WTC11 (cell line): ENCODE results near the gene LDLR. TPM values are rescaled to one million over a fixed set of nuclear protein-coding genes. Genes with fewer than 3 reads are reported as not detected.

Experiments used
- ATAC-seq: fragments of 200-7000 bp; cut with Tn5 transposase; 2 replicates; pipeline ENCODE4 v1.10.0; 2021; ENCODE audit warnings: mild to moderate bottlenecking, moderate library complexity
- CTCF ChIA-PET: fragments of 300-600 bp; sonication (Branson Sonifier 250); formaldehyde crosslinking; loops from one replicate; lab custom pipeline; 2021; ENCODE audit warnings: antibody characterized with exemption; lab: Charles Lee
- POLR2A ChIA-PET: fragments of 350-600 bp; sonication (Branson Sonifier 250); formaldehyde crosslinking; loops from one replicate; lab custom pipeline; 2021; ENCODE audit warnings: antibody characterized with exemption; lab: Charles Lee
- DNase-seq: peaks from one replicate; pipeline ENCODE4 v3.0.0; 2021; ENCODE audit warnings: low spot score
- H3K27ac Mint-ChIP-seq: 2 replicates; pipeline ENCODE4 v1.8.0; 2021; ENCODE audit warnings: mixed read lengths
- H3K27me3 Mint-ChIP-seq: 2 replicates; pipeline ENCODE4 v1.8.0; 2021; ENCODE audit warnings: low read depth, mild to moderate bottlenecking, moderate library complexity, mixed read lengths
- H3K36me3 Mint-ChIP-seq: 2 replicates; pipeline ENCODE4 v1.8.0; 2021; ENCODE audit warnings: mixed read lengths
- H3K4me1 Mint-ChIP-seq: 2 replicates; pipeline ENCODE4 v1.8.0; 2022; ENCODE audit warnings: mixed read lengths
- H3K4me3 Mint-ChIP-seq: 2 replicates; pipeline ENCODE4 v1.8.0; 2021; ENCODE audit warnings: mild to moderate bottlenecking, moderate library complexity, mixed read lengths
- H3K9me3 Mint-ChIP-seq: 2 replicates; pipeline ENCODE4 v1.8.0; 2021; ENCODE audit warnings: mixed read lengths
- CBFB ChIP-seq: sonication (generic); formaldehyde crosslinking; IDR thresholded peaks from 2 replicates; pipeline ENCODE4 v1.8.1; 2022; ENCODE audit warnings: mild to moderate bottlenecking, low read depth, missing genetic modification reagents
- CREB1 ChIP-seq: sonication (generic); formaldehyde crosslinking; IDR thresholded peaks from 2 replicates; pipeline ENCODE4 v1.8.0; 2023; ENCODE audit warnings: mild to moderate bottlenecking, missing genetic modification reagents
- CREM ChIP-seq: sonication (generic); formaldehyde crosslinking; IDR thresholded peaks from 2 replicates; pipeline ENCODE4 v1.8.1; 2022; ENCODE audit warnings: mild to moderate bottlenecking, missing genetic modification reagents, moderate library complexity
- EMX1 ChIP-seq: fragments of 250-450 bp; sonication (Bioruptor Pico); IDR thresholded peaks from 2 replicates; pipeline ENCODE4 v1.8.0; 2021; ENCODE audit warnings: mild to moderate bottlenecking
- ETV6 ChIP-seq: sonication (generic); formaldehyde crosslinking; IDR thresholded peaks from 2 replicates; pipeline ENCODE4 v1.8.1; 2022; ENCODE audit warnings: mild to moderate bottlenecking, missing genetic modification reagents
- FOXP1 ChIP-seq: sonication (generic); formaldehyde crosslinking; IDR thresholded peaks from 2 replicates; pipeline ENCODE4 v1.8.0; 2022; ENCODE audit warnings: missing genetic modification reagents, mild to moderate bottlenecking, moderate library complexity, borderline replicate concordance
- FOXP4 ChIP-seq: sonication (generic); formaldehyde crosslinking; IDR thresholded peaks from 2 replicates; pipeline ENCODE4 v1.8.0; 2022; ENCODE audit warnings: mild to moderate bottlenecking, missing genetic modification reagents
- JUN ChIP-seq: sonication (generic); formaldehyde crosslinking; IDR thresholded peaks from 2 replicates; pipeline ENCODE4 v1.8.0; 2023; ENCODE audit warnings: mild to moderate bottlenecking, missing genetic modification reagents
- NFE2L1 ChIP-seq: sonication (generic); formaldehyde crosslinking; IDR thresholded peaks from 2 replicates; pipeline ENCODE4 v1.8.1; 2023; ENCODE audit warnings: missing genetic modification reagents
- NR2C2 ChIP-seq: sonication (generic); formaldehyde crosslinking; IDR thresholded peaks from 2 replicates; pipeline ENCODE4 v1.8.0; 2022; ENCODE audit warnings: mild to moderate bottlenecking, missing genetic modification reagents
- OVOL2 ChIP-seq: fragments of 250-450 bp; sonication (Bioruptor Pico); IDR thresholded peaks from 2 replicates; pipeline ENCODE4 v1.9.0; 2021; ENCODE audit warnings: mild to moderate bottlenecking, borderline replicate concordance
- PREB ChIP-seq: sonication (generic); formaldehyde crosslinking; IDR thresholded peaks from 2 replicates; pipeline ENCODE4 v1.8.1; 2022; ENCODE audit warnings: mild to moderate bottlenecking, missing genetic modification reagents, moderate library complexity, borderline replicate concordance
- RORB ChIP-seq: fragments of 250-450 bp; sonication (Bioruptor Pico); IDR thresholded peaks from 2 replicates; pipeline ENCODE4 v1.9.0; 2021; ENCODE audit warnings: mild to moderate bottlenecking
- SMAD4 ChIP-seq: sonication (generic); formaldehyde crosslinking; IDR thresholded peaks from 2 replicates; pipeline ENCODE4 v1.8.0; 2022; ENCODE audit warnings: mild to moderate bottlenecking, missing genetic modification reagents
- SOX15 ChIP-seq: fragments of 250-450 bp; sonication (Bioruptor Pico); IDR thresholded peaks from 2 replicates; pipeline ENCODE4 v1.9.0; 2021; ENCODE audit warnings: mild to moderate bottlenecking
- TEAD4 ChIP-seq: sonication (generic); formaldehyde crosslinking; IDR thresholded peaks from 2 replicates; pipeline ENCODE4 v1.8.0; 2022; ENCODE audit warnings: mild to moderate bottlenecking, missing genetic modification reagents
- ZNF138 ChIP-seq: sonication (generic); formaldehyde crosslinking; conservative IDR thresholded peaks from 2 replicates; pipeline ENCODE4 v1.8.1; 2022; ENCODE audit warnings: mild to moderate bottlenecking, moderate library complexity, missing genetic modification reagents
- ZNF232 ChIP-seq: sonication (generic); formaldehyde crosslinking; IDR thresholded peaks from 2 replicates; pipeline ENCODE4 v1.8.0; 2022; ENCODE audit warnings: mild to moderate bottlenecking, missing genetic modification reagents
- ZNF317 ChIP-seq: sonication (generic); formaldehyde crosslinking; IDR thresholded peaks from 2 replicates; pipeline ENCODE4 v1.8.1; 2023; ENCODE audit warnings: low read depth, mild to moderate bottlenecking, moderate library complexity, missing genetic modification reagents, borderline replicate concordance
- ZNF416 ChIP-seq: fragments of 250-450 bp; sonication (Bioruptor Pico); IDR thresholded peaks from 2 replicates; pipeline ENCODE4 v1.9.0; 2021; ENCODE audit warnings: mild to moderate bottlenecking, inconsistent platforms
- ZNF423 ChIP-seq: fragments of 250-450 bp; sonication (Bioruptor Pico); IDR thresholded peaks from 2 replicates; pipeline ENCODE4 v2.1.2; 2022; ENCODE audit warnings: mild to moderate bottlenecking, moderate library complexity
- ZNF532 ChIP-seq: fragments of 250-450 bp; sonication (Bioruptor Pico); IDR thresholded peaks from 2 replicates; pipeline ENCODE4 v1.9.0; 2021; ENCODE audit warnings: mild to moderate bottlenecking, borderline replicate concordance
- total RNA-seq: library from RNA; stranded (reverse); gene quantifications from 3 replicates; pipeline ENCODE4 v1.2.3, GENCODE V29; 2021
- TF ChIP-seq, protein P1 (sequence below): sonication (generic); formaldehyde crosslinking; IDR thresholded peaks from 2 replicates; pipeline ENCODE4 v1.8.1; 2023; ENCODE audit warnings: mild to moderate bottlenecking, missing genetic modification reagents
- TF ChIP-seq, protein P2 (sequence below): fragments of 250-450 bp; sonication (Bioruptor Pico); IDR thresholded peaks from 2 replicates; pipeline ENCODE4 v1.9.0; 2021; ENCODE audit warnings: mild to moderate bottlenecking
- TF ChIP-seq, protein P3 (sequence below): sonication (generic); formaldehyde crosslinking; IDR thresholded peaks from 2 replicates; pipeline ENCODE4 v1.8.1; 2023; ENCODE audit warnings: mild to moderate bottlenecking, missing genetic modification reagents
- TF ChIP-seq, protein P4 (sequence below): fragments of 250-450 bp; sonication (Bioruptor Pico); IDR thresholded peaks from 2 replicates; pipeline ENCODE4 v2.1.2; 2022; ENCODE audit warnings: mild to moderate bottlenecking, moderate library complexity

LDLR gene
- total RNA-seq, 1 experiment from 2014 or later, result 98.9 TPM

GRCh38 chr19:11098327-11098726 is 9.1 kb downstream of the LDLR start:
- no peak for ATAC-seq
- H3K36me3 Mint-ChIP-seq, result peaks cover 74% of the 10 kb centered on the region
- no peak overlapping the region for H3K4me3 Mint-ChIP-seq
- TF ChIP-seq ZNF232 (CRISPR knock-in tag), result no peak
- TF ChIP-seq ZNF416 (CRISPR knock-in tag), result no peak
- no peak for TF ChIP-seq ZNF532 (CRISPR knock-in tag)
- no peak for TF ChIP-seq EMX1 (CRISPR knock-in tag)
- TF ChIP-seq OVOL2 (CRISPR knock-in tag), result no peak
- TF ChIP-seq ZNF317 (CRISPR knock-in tag), result no peak
- TF ChIP-seq CBFB (CRISPR knock-in tag), result no peak
- TF ChIP-seq NR2C2 (CRISPR knock-in tag), result no peak
- no peak for TF ChIP-seq JUN (CRISPR knock-in tag)
- TF ChIP-seq SMAD4 (CRISPR knock-in tag), result no peak
- TF ChIP-seq TEAD4 (CRISPR knock-in tag), result no peak
- no peak for TF ChIP-seq NFE2L1 (CRISPR knock-in tag)
- TF ChIP-seq CREM (CRISPR knock-in tag), result no peak
- TF ChIP-seq PREB (CRISPR knock-in tag), result no peak
- no peak for TF ChIP-seq RORB (CRISPR knock-in tag)
- no peak for TF ChIP-seq ZNF138 (CRISPR knock-in tag)
- TF ChIP-seq, protein P1, sequence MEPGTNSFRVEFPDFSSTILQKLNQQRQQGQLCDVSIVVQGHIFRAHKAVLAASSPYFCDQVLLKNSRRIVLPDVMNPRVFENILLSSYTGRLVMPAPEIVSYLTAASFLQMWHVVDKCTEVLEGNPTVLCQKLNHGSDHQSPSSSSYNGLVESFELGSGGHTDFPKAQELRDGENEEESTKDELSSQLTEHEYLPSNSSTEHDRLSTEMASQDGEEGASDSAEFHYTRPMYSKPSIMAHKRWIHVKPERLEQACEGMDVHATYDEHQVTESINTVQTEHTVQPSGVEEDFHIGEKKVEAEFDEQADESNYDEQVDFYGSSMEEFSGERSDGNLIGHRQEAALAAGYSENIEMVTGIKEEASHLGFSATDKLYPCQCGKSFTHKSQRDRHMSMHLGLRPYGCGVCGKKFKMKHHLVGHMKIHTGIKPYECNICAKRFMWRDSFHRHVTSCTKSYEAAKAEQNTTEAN (CRISPR knock-in tag), result no peak
- TF ChIP-seq, protein P2, sequence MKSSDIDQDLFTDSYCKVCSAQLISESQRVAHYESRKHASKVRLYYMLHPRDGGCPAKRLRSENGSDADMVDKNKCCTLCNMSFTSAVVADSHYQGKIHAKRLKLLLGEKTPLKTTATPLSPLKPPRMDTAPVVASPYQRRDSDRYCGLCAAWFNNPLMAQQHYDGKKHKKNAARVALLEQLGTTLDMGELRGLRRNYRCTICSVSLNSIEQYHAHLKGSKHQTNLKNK (CRISPR knock-in tag), result no peak
- H3K9me3 Mint-ChIP-seq, result no peaks in the 10 kb centered on the region
- H3K27ac Mint-ChIP-seq, result no peak overlapping the region
- ChIA-PET POLR2A (no interaction called here), CTCF (no interaction called here)
- H3K4me1 Mint-ChIP-seq, result peaks cover 26% of the 10 kb centered on the region
- no peak for DNase-seq
- no peaks in the 10 kb centered on the region for H3K27me3 Mint-ChIP-seq

DNA sequence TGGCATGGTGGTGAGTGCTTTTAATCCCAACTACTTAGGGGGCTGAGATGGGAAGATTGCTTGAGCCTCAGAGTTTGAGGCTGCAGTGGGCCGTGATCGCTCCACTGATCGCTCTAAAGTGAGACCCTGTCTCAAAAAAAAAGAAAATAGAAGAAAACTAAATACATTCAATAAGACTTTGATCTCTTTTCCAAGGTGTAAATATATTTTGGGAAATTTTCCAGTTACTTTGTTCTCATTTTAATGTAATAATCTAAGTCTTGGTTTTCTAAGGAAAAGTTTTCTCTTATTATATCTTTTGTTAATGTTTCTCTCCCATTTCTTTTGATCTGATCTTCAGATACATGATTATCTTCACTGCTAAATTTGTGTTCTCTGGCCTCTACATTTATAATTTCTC is 9.6 kb downstream of the LDLR start:
- ATAC-seq, result no peak
- H3K4me3 Mint-ChIP-seq, result no peak overlapping the region
- H3K27me3 Mint-ChIP-seq, result no peaks in the 10 kb centered on the region
- TF ChIP-seq ETV6 (no peak), ZNF423 (CRISPR knock-in tag) (no peak), FOXP1 (CRISPR knock-in tag) (no peak), CREB1 (CRISPR knock-in tag) (no peak), SOX15 (CRISPR knock-in tag) (no peak), FOXP4 (CRISPR knock-in tag) (no peak)
- TF ChIP-seq, protein P3, sequence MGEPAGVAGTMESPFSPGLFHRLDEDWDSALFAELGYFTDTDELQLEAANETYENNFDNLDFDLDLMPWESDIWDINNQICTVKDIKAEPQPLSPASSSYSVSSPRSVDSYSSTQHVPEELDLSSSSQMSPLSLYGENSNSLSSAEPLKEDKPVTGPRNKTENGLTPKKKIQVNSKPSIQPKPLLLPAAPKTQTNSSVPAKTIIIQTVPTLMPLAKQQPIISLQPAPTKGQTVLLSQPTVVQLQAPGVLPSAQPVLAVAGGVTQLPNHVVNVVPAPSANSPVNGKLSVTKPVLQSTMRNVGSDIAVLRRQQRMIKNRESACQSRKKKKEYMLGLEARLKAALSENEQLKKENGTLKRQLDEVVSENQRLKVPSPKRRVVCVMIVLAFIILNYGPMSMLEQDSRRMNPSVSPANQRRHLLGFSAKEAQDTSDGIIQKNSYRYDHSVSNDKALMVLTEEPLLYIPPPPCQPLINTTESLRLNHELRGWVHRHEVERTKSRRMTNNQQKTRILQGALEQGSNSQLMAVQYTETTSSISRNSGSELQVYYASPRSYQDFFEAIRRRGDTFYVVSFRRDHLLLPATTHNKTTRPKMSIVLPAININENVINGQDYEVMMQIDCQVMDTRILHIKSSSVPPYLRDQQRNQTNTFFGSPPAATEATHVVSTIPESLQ (CRISPR knock-in tag), result no peak
- TF ChIP-seq, protein P4, sequence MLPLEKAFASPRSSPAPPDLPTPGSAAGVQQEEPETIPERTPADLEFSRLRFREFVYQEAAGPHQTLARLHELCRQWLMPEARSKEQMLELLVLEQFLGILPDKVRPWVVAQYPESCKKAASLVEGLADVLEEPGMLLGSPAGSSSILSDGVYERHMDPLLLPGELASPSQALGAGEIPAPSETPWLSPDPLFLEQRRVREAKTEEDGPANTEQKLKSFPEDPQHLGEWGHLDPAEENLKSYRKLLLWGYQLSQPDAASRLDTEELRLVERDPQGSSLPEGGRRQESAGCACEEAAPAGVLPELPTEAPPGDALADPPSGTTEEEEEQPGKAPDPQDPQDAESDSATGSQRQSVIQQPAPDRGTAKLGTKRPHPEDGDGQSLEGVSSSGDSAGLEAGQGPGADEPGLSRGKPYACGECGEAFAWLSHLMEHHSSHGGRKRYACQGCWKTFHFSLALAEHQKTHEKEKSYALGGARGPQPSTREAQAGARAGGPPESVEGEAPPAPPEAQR, result no peak
- DNase-seq, result no peak
- CTCF ChIA-PET, result no interaction called here
- peaks cover 76% of the 10 kb centered on the region for H3K36me3 Mint-ChIP-seq
- H3K27ac Mint-ChIP-seq, result peak overlapping the region; percentile 50
- H3K4me1 Mint-ChIP-seq, result peaks cover 21% of the 10 kb centered on the region
- POLR2A ChIA-PET, result no interaction called here
- H3K9me3 Mint-ChIP-seq, result no peaks in the 10 kb centered on the region
